Endodermal cell (in vitro differentiated cells): ENCODE measurements around the gene IRF3. TPM values are rescaled to one million over a fixed set of nuclear protein-coding genes. Genes with fewer than 3 reads are reported as not detected.

Experiments
- DNase-seq: peaks from one replicate; pipeline ENCODE4 v3.0.0-alpha.2; 2017
- H3K27ac ChIP-seq: 2 replicates; pipeline ENCODE4 v1.5.1; 2013; ENCODE audit warnings: mild to moderate bottlenecking, low read depth, low read length, moderate library complexity
- H3K27me3 ChIP-seq: 2 replicates; pipeline ENCODE4 v1.6.1; 2013; ENCODE audit warnings: mild to moderate bottlenecking, low read length, moderate library complexity; ENCODE audit not compliant: insufficient read depth, control insufficient read depth, poor library complexity, severe bottlenecking
- H3K36me3 ChIP-seq: 2 replicates; pipeline ENCODE4 v1.7.0; 2013; ENCODE audit warnings: mild to moderate bottlenecking, low read length, moderate library complexity; ENCODE audit not compliant: control insufficient read depth, insufficient read depth
- H3K4me1 ChIP-seq: one replicate; pipeline ENCODE4 v1.7.0; 2013; ENCODE audit warnings: low read length; ENCODE audit not compliant: control insufficient read depth, insufficient read depth
- H3K4me3 ChIP-seq: 2 replicates; pipeline ENCODE4 v1.5.1; 2013; ENCODE audit warnings: mild to moderate bottlenecking, low read length, moderate library complexity
- H3K9ac ChIP-seq: 2 replicates; pipeline ENCODE4 v1.6.1; 2013; ENCODE audit warnings: mild to moderate bottlenecking, low read length, moderate library complexity; ENCODE audit not compliant: poor library complexity, severe bottlenecking; ENCODE audit errors: extremely low read depth
- H3K9me3 ChIP-seq: 2 replicates; pipeline ENCODE4 v1.6.1; 2013; ENCODE audit warnings: mild to moderate bottlenecking, low read length, moderate library complexity; ENCODE audit not compliant: control insufficient read depth
- H3K27ac Mint-ChIP-seq: 2 replicates; pipeline ENCODE4 v1.8.0; 2020; ENCODE audit warnings: mixed read lengths
- H3K27me3 Mint-ChIP-seq: 2 replicates; pipeline ENCODE4 v1.8.0; 2021; ENCODE audit warnings: mild to moderate bottlenecking, mixed read lengths; ENCODE audit not compliant: insufficient read depth
- H3K36me3 Mint-ChIP-seq: 2 replicates; pipeline ENCODE4 v1.8.0; 2020; ENCODE audit warnings: low read depth, mixed read lengths
- H3K4me1 Mint-ChIP-seq: 2 replicates; pipeline ENCODE4 v1.8.0; 2020; ENCODE audit warnings: mixed read lengths
- H3K4me3 Mint-ChIP-seq: 2 replicates; pipeline ENCODE4 v1.8.0; 2020; ENCODE audit warnings: mild to moderate bottlenecking, moderate library complexity, mixed read lengths
- H3K9me3 Mint-ChIP-seq: 2 replicates; pipeline ENCODE4 v1.8.0; 2020; ENCODE audit warnings: mild to moderate bottlenecking, mixed read lengths
- WGBS, 2 experiments: methylation state at CpG; one replicate each; pipeline versions ENCODE4 v1.1.5 to v1.1.7; 2013; ENCODE audit warnings: missing lambda C conversion rate in 2 of 2, mixed read lengths in 1 of 2; ENCODE audit not compliant: insufficient coverage in 1 of 2, insufficient read length in 1 of 2; 5-methylcytosine and 5-hydroxymethylcytosine counted together
- total RNA-seq, 2 donors: library from RNA; stranded (reverse); fragmentation: NEBNext Ultra II Directional in 1 of 2; extraction: Animal tissue kit (Norgen Biotek cat#: 25700) in 1 of 2; gene quantifications; 2 replicates in 1 of 2; 3 replicates in 1 of 2; pipeline ENCODE4 v1.2.1, GENCODE V29; 2021
- TF ChIP-seq, protein P1 (sequence below): fragments of 200-600 bp; sonication (generic); conservative IDR thresholded peaks from 2 replicates; pipeline ENCODE4 v1.5.0; 2021; ENCODE audit warnings: antibody characterized with exemption, mild to moderate bottlenecking

Gene IRF3
- total RNA-seq, 2 donors from 2014 or later: 127 to 128 TPM

GRCh38 chr19:49631610-49632192, 34.0 kb downstream of the IRF3 start:
- H3K27me3 Mint-ChIP-seq: peaks cover 5% of the 10 kb centered on the region
- H3K4me1 Mint-ChIP-seq: no peaks in the 10 kb centered on the region
- Histone ChIP-seq H3K36me3 (peaks cover 21% of the 10 kb centered on the region), H3K4me1 (no peaks in the 10 kb centered on the region), H3K27ac (no peak overlapping the region), H3K27me3 (no peaks in the 10 kb centered on the region), H3K4me3 (no peak overlapping the region), H3K9ac (no peak overlapping the region), H3K9me3 (no peaks in the 10 kb centered on the region)
- no peak for DNase-seq
- WGBS, 2 experiments: 93% methylated on average over 14 to 19 of the region's 19 CpGs
- H3K4me3 Mint-ChIP-seq: no peak overlapping the region
- no peaks in the 10 kb centered on the region for H3K9me3 Mint-ChIP-seq
- no peak overlapping the region for H3K27ac Mint-ChIP-seq
- TF ChIP-seq, protein P1, sequence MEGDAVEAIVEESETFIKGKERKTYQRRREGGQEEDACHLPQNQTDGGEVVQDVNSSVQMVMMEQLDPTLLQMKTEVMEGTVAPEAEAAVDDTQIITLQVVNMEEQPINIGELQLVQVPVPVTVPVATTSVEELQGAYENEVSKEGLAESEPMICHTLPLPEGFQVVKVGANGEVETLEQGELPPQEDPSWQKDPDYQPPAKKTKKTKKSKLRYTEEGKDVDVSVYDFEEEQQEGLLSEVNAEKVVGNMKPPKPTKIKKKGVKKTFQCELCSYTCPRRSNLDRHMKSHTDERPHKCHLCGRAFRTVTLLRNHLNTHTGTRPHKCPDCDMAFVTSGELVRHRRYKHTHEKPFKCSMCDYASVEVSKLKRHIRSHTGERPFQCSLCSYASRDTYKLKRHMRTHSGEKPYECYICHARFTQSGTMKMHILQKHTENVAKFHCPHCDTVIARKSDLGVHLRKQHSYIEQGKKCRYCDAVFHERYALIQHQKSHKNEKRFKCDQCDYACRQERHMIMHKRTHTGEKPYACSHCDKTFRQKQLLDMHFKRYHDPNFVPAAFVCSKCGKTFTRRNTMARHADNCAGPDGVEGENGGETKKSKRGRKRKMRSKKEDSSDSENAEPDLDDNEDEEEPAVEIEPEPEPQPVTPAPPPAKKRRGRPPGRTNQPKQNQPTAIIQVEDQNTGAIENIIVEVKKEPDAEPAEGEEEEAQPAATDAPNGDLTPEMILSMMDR: no peak
- H3K36me3 Mint-ChIP-seq: peaks cover 24% of the 10 kb centered on the region

DNA sequence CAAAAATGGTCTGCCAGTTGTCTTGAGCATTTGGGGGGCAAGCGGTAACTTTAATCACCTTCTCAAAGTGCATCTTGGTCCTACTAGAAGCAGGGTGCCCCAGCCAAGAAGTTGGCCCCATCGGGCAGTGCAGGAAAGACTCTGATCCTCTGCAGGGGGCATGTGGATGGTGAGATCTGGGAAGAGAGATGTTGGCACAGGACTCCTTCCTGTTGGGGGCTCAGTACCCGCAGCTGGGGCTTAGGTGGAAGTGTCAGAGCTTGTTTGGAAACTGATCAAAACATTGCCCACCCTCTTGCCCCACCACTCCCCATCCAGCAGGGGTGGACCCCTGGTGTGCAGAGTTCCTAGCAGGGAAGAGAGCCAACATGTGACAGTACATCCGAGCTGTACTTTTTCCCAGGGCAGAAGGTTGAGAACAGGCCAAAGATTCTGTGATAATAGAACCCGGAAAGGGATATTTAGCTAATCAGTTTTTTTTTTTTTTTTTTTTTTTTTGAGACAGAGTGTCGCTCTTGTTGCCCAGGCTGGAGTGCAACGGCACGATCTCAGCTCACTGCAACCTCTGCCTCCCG, 34.6 kb downstream of the IRF3 start:
- H3K9me3 Mint-ChIP-seq: no peaks in the 10 kb centered on the region
- DNase-seq: peak; percentile 39
- TF ChIP-seq, protein P1: no peak
- Histone ChIP-seq H3K9ac (no peak overlapping the region), H3K36me3 (peaks cover 27% of the 10 kb centered on the region), H3K4me3 (no peak overlapping the region), H3K27me3 (no peaks in the 10 kb centered on the region), H3K4me1 (no peaks in the 10 kb centered on the region), H3K27ac (no peak overlapping the region), H3K9me3 (no peaks in the 10 kb centered on the region)
- no peaks in the 10 kb centered on the region for H3K4me1 Mint-ChIP-seq
- H3K4me3 Mint-ChIP-seq: no peak overlapping the region
- 83 to 91% methylated on average over 4 to 8 of the region's 9 CpGs for WGBS, 2 experiments
- H3K36me3 Mint-ChIP-seq: peaks cover 29% of the 10 kb centered on the region
- H3K27me3 Mint-ChIP-seq: peaks cover 5% of the 10 kb centered on the region
- no peak overlapping the region for H3K27ac Mint-ChIP-seq

DNA sequence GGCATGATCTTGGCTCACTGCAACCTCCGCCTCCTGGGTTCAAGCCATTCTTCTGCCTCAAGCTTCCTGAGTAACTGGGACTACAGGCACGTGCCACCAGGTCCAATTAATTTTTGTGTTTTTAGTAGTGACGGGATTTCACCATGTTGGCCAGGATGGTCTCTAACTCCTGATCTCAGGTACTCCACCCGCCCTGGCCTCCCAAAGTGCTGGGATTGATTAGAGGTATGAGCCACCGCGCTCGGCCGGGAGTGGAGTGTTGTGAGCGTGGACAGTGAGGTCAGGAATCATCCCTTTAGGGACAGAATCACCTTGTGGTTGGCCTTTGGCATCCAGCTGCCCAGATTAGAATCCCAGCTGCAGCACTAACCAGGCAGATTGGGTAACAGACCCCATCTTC, 36.0 kb downstream of the IRF3 start:
- Histone ChIP-seq H3K4me3 (no peak overlapping the region), H3K4me1 (no peaks in the 10 kb centered on the region), H3K9ac (no peak overlapping the region), H3K27ac (no peak overlapping the region), H3K27me3 (no peaks in the 10 kb centered on the region), H3K36me3 (peaks cover 36% of the 10 kb centered on the region), H3K9me3 (no peaks in the 10 kb centered on the region)
- Mint-ChIP-seq H3K9me3 (no peaks in the 10 kb centered on the region), H3K4me3 (no peak overlapping the region), H3K36me3 (peaks cover 34% of the 10 kb centered on the region), H3K27ac (no peak overlapping the region), H3K4me1 (no peaks in the 10 kb centered on the region), H3K27me3 (no peaks in the 10 kb centered on the region)
- DNase-seq: no peak
- WGBS, 2 experiments: 81 to 95% methylated on average over 8 to 9 of the region's 9 CpGs
- TF ChIP-seq, protein P1: no peak
